Prostate gland (tissue), 2 donors: ENCODE results near the gene MKLN1.

Experiments used
- CTCF ChIP-seq, 4 experiments: fragments of 200-600 bp in 2 of 4; fragments of 450-650 bp in 2 of 4; sonication (generic) in 2 of 4; IDR thresholded peaks; 1 replicate in 3 of 4; 2 replicates in 1 of 4; pipeline ENCODE4 v1.5.1; 2016 to 2019; ENCODE audit warnings: antibody characterized with exemption in 4 of 4, mild to moderate bottlenecking in 2 of 4, moderate library complexity in 2 of 4
- POLR2AphosphoS5 ChIP-seq: sonication (generic); formaldehyde crosslinking; IDR thresholded peaks from one replicate; pipeline ENCODE4 v1.6.1; 2017; ENCODE audit warnings: antibody characterized with exemption

- no peak for TF ChIP-seq CTCF (IDR thresholded peaks at IDR 0.05)
- TF ChIP-seq POLR2AphosphoS5 = no peak
Measured at GRCh38 chr7:131358636-131359035, 31.0 kb downstream of the MKLN1 start.
